RPMI8226 (cell line): ENCODE data around the gene JCAD.

Source experiments
- DNase-seq: peaks from one replicate; pipeline ENCODE4 v3.0.0-alpha.2; 2015

JCAD gene

GRCh38 chr10:29976134-29976533 lies 83.3 kb downstream of the JCAD start:
- no peak for DNase-seq

GRCh38 chr10:29974773-29975172 lies 84.6 kb downstream of the JCAD start:
- DNase-seq, result no peak

GRCh38 chr10:29973921-29974320 lies 85.5 kb downstream of the JCAD start:
- peak; percentile 14 for DNase-seq

DNA sequence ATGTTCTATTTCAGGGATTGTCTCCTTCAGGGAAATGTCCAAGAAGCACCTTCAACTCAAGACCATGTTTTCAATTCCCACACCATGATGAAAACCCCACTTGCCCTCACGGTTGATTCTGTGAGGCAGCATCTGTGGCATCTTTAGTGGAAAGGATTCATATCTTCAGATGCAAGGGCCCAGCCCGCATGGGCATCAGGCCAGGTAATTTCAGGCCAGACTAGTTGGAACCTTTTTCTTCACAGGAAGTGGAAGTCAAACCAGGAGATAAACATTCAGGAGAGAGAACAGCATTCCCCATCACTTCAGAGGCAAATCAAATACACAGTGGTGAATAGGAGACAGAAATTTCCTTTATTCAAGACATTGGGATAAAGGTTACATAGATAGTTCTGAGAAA lies 88.8 kb downstream of the JCAD start:
- DNase-seq, result no peak

- no peak for DNase-seq
Observed at GRCh38 chr10:29970012-29970396, 89.4 kb downstream of the JCAD start.

DNA sequence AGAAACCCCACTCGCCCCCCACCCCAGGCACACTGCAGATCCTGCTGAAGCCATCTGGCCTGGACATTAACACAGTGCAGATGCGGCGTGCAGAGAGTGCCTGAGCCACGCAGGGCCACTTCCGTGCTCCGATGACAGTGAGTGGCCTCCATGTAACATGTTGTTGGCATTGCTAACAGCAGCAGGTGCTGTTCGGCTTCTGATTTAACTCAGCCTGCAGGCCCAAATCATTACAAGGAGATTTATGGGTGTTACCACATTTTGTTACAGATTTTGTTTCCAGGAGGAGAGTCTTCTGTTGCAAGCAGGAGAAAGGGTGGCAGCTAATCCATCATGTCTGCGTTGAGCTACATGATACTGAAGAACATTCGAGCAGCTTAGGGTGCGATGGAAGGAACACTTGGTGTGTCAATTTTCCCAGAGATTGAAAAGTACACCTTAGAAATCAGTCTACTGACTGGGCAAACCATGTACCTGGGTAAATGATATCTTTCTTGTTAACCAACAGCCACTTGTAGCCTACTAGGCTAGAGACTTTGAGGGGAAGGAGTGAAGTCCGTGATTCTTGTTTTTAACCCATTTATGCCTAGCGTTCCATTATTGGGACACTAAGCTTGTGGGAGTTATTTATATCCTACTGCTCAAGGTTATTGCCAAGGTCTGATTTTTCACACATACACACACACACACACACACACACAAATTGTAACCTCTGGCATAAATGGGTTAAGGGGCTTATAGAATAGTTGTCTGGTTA lies 90.0 kb downstream of the JCAD start:
- no peak for DNase-seq

DNA sequence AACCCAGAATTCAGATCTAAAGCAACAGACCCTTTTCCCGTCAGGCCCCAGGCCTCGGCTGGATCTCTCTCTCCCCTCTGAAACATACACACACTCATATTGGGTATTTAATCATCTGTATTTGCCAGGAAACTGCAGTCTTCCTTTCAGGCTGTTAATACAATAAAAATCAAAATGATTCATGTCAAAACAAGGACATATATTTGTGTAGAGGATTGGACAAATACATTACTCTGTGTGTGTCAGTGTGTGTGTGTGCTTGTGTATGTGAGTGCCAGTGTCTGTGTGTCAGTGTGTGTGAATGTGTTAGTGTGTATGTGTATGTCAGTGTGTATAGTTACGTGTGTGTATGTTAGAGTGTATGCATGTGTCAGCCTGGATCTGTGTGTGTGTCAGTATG lies 90.8 kb downstream of the JCAD start:
- DNase-seq, result no peak

- no peak for DNase-seq
Observed at GRCh38 chr10:29966269-29966668, 93.1 kb downstream of the JCAD start.
